Peyer's patch (tissue), 4 donors: ENCODE measurements around the gene PROK1. TPM values are rescaled to one million over a fixed set of nuclear protein-coding genes. Genes with fewer than 3 reads are reported as not detected.
A peak's percentile ranks its signal among the peaks of the same experiment; 100 is the strongest.
"Not testable (repeated sequence)": the region's sequence is repeated elsewhere in the genome, so short reads cannot be mapped to it uniquely, and the experiment has no call there.

Experiments
- DNase-seq, 3 donors: peaks; one replicate each; pipeline ENCODE4 v3.0.0-alpha.2; 2017 to 2019
- H3K27ac ChIP-seq, 4 donors: fragments of 200-600 bp; sonication (generic); one replicate each; pipeline ENCODE4 v1.5.1; 2016 to 2019
- H3K27me3 ChIP-seq, 2 donors: fragments of 200-600 bp; sonication (generic); one replicate each; pipeline ENCODE4 v1.5.1; 2019
- H3K36me3 ChIP-seq, 3 donors: fragments of 200-600 bp; sonication (generic); one replicate each; pipeline ENCODE4 v1.5.1; 2016 to 2019
- H3K4me1 ChIP-seq, 4 donors: fragments of 200-600 bp; sonication (generic); one replicate each; pipeline ENCODE4 v1.5.1; 2016 to 2019
- H3K4me3 ChIP-seq, 4 donors: fragments of 200-600 bp; sonication (generic); 1 replicate in 3 of 4; 2 replicates in 1 of 4; pipeline ENCODE4 v1.5.1; 2016 to 2019; ENCODE audit warnings: mild to moderate bottlenecking in 1 of 4
- H3K9me3 ChIP-seq, 4 donors: fragments of 200-600 bp; sonication (generic); one replicate each; pipeline ENCODE4 v1.5.1; 2016 to 2019; ENCODE audit warnings: mild to moderate bottlenecking in 1 of 4
- CTCF ChIP-seq, 6 experiments: fragments of 450-650 bp in 4 of 6; fragments of 200-600 bp in 2 of 6; sonication (generic) in 1 of 6; IDR thresholded peaks; one replicate each; pipeline ENCODE4 v1.5.1; 2017 to 2019; ENCODE audit warnings: antibody characterized with exemption in 6 of 6, mild to moderate bottlenecking in 3 of 6, moderate library complexity in 1 of 6
- POLR2A ChIP-seq, 2 donors: fragments of 450-650 bp; IDR thresholded peaks; one replicate each; pipeline ENCODE4 v1.5.1; 2017; ENCODE audit warnings: antibody characterized with exemption in 2 of 2, mild to moderate bottlenecking in 2 of 2, moderate library complexity in 2 of 2
- total RNA-seq, 4 donors: library from RNA; depleted of rRNA; stranded (reverse); fragments of >200 nt; gene quantifications; one replicate each; pipeline ENCODE4 v1.1.0, GENCODE V29; 2016

PROK1 gene
- total RNA-seq, 4 donors from 2014 or later = not detected

DNA sequence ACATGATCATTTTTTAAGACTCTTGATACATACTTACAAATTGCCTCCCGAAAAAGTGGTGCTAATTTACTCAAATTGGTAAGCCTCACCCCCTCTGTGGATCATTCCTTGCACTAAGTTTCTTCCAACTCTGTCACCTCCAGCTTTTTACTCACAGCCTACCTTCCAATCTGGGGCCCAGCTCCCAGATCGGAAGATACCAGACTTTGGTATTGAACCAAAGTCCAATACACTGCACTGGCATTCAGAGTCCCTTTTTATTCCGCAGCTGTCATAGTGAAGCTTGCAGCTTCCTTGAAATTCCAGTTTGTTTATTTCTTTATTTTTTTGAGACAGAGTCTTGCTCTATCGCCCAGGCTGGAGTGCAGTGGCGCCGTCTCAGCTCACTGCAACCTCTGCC, 41.6 kb upstream of the PROK1 start:
- Histone ChIP-seq H3K4me3 (no peak overlapping the region), H3K27me3 (no peaks in the 10 kb centered on the region), H3K4me1 (peaks cover 0 to 25% (median 4%) of the 10 kb centered on the region in 4 donors), H3K9me3 (no peaks in the 10 kb centered on the region), H3K36me3 (peaks cover 0 to 16% (median 0%) of the 10 kb centered on the region in 3 donors), H3K27ac (no peak overlapping the region)
- no peak for DNase-seq
- TF ChIP-seq POLR2A (IDR thresholded peaks at IDR 0.05) (no peak), CTCF (IDR thresholded peaks at IDR 0.05) (no peak)

DNA sequence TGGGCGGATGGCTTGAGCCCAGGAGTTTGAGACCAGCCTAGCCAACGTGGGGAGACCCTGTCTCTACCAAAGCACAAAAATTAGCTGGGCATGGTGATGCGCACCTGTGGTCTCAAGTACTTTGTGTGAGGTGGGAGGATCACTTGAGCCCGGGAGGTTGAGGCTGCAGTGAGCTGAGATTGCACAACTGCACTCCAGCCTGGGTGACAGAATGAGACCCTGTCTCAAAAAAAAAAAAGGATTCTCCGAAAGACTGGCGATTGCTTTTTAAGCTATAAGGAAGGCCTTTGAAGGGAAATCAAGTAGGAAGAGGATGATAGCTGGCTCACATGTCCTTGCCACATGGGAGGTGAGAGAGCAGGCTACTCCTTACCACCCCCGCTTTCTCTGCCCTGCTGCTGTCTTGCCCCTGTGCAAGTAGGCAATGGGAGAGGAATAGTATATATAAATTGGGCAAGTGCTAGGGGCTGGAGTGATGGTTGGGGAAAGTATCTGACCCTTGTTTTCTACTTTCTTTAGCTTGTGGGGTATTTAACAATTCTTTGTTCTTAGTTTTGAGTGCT, 39.7 kb upstream of the PROK1 start:
- Histone ChIP-seq H3K36me3 (no peaks in the 10 kb centered on the region), H3K27ac (no peak overlapping the region), H3K27me3 (no peaks in the 10 kb centered on the region), H3K9me3 (no peaks in the 10 kb centered on the region), H3K4me1 (peaks cover 0 to 14% (median 3%) of the 10 kb centered on the region in 4 donors), H3K4me3 (no peak overlapping the region)
- DNase-seq = no peak
- TF ChIP-seq CTCF (IDR thresholded peaks at IDR 0.05) (no peak), POLR2A (IDR thresholded peaks at IDR 0.05) (no peak)

GRCh38 chr1:110412576-110412975, 38.4 kb upstream of the PROK1 start:
- H3K36me3 ChIP-seq = no peaks in the 10 kb centered on the region
- DNase-seq = peak; percentile 58 to 86 (median 73)
- TF ChIP-seq POLR2A (IDR thresholded peaks at IDR 0.05) (no peak), CTCF (IDR thresholded peaks at IDR 0.05) (peak; percentile 34 to 76 (median 66))
- H3K4me3 ChIP-seq = no peak overlapping the region
- H3K27me3 ChIP-seq = no peaks in the 10 kb centered on the region
- peaks cover 0 to 9% (median 2%) of the 10 kb centered on the region in 4 donors for H3K4me1 ChIP-seq
- no peaks in the 10 kb centered on the region for H3K9me3 ChIP-seq
- no peak overlapping the region for H3K27ac ChIP-seq

DNA sequence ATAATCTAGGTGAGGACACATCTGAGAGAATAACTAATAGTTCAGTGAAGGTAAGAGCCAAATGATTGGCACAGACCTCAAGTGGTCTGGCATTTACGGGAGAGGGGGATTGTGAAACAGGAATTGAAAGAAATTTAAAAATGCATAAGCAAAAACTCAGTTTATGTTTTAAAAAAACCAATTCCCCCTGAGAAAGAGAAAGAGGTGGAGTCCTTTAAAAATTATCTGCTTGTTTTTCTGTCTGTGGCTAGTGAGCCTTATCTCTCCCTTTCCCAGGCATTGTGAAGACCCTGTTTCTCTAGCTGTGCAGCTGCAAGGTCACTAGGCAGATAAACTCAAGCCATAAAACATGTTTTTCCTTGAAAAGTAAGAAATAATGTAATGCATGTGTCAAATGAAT, 37.9 kb upstream of the PROK1 start:
- not testable (repeated sequence) for H3K4me3 ChIP-seq, H3K9me3 ChIP-seq, H3K27me3 ChIP-seq, H3K4me1 ChIP-seq, H3K36me3 ChIP-seq, H3K27ac ChIP-seq, DNase-seq

GRCh38 chr1:110418729-110419128, 32.2 kb upstream of the PROK1 start:
- H3K27ac ChIP-seq = no peak overlapping the region
- H3K27me3 ChIP-seq = no peaks in the 10 kb centered on the region
- no peaks in the 10 kb centered on the region for H3K9me3 ChIP-seq
- no peak for TF ChIP-seq CTCF (IDR thresholded peaks at IDR 0.05)
- TF ChIP-seq POLR2A (IDR thresholded peaks at IDR 0.05) = no peak
- no peak for DNase-seq
- H3K4me1 ChIP-seq = no peaks in the 10 kb centered on the region
- H3K36me3 ChIP-seq = no peaks in the 10 kb centered on the region
- no peak overlapping the region for H3K4me3 ChIP-seq

DNA sequence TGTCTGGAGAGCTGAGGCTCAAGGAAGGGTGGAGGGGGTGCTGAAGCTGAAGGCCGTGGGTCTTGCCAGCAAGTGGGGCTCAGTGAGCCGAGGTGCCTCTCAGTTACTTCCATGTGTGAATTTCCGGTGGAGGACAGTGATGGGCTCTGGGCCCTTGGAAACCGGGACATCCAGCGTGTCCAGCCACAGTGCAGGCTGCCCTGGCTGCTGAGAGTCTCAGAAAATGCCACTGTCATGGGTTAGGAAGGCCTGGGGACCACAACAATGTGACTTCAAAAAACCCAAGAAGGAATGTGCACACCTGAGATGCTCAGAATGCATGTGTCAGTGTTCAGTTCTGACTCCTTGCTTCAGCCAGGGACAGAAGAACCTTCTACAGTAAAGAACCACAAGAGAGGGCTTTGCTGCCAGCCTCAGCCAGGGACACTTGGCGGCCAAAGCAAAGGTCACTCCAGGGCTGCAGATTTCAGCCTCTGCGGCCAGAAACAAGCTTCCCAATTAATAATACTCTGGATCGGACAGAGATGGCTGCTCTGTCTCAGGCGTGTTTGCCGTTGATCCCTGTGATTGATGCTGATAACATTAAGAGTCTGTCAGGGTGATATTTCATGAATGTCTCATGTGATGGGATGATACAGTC, 30.8 kb upstream of the PROK1 start:
- Histone ChIP-seq H3K27ac (no peak overlapping the region), H3K4me3 (no peak overlapping the region), H3K27me3 (no peaks in the 10 kb centered on the region), H3K4me1 (no peaks in the 10 kb centered on the region), H3K9me3 (no peaks in the 10 kb centered on the region), H3K36me3 (no peaks in the 10 kb centered on the region)
- DNase-seq = no peak
- no peak for TF ChIP-seq POLR2A (IDR thresholded peaks at IDR 0.05)
